CD14-positive monocyte (primary cell): ENCODE measurements around the gene MXI1. TPM values are rescaled to one million over a fixed set of nuclear protein-coding genes. Genes with fewer than 3 reads are reported as not detected.

Experiments used
- DNase-seq, 3 donors: peaks; one replicate each; pipeline ENCODE4 v3.0.0-alpha.2; 2011 to 2022
- H2AFZ ChIP-seq: 2 replicates; pipeline ENCODE4 v1.6.0; 2012; ENCODE audit warnings: mild to moderate bottlenecking, low read depth, low read length, inconsistent platforms; ENCODE audit not compliant: insufficient read depth, poor library complexity, severe bottlenecking
- H3K27ac ChIP-seq, 2 donors: 1 replicate in 1 of 2; 2 replicates in 1 of 2; pipeline ENCODE4 v1.5.1; 2012 to 2013; ENCODE audit warnings: low read length in 2 of 2, control low read depth in 1 of 2, inconsistent platforms in 1 of 2, low read depth in 1 of 2, mild to moderate bottlenecking in 1 of 2
- H3K27me3 ChIP-seq, 2 donors: one replicate each; pipeline versions ENCODE4 v1.6.0 to v1.6.1; 2011 to 2013; ENCODE audit warnings: low read length in 2 of 2; ENCODE audit not compliant: control insufficient read depth in 2 of 2, insufficient read depth in 2 of 2
- H3K36me3 ChIP-seq, 2 donors: replicated peaks in 1 of 2; 1 replicate in 1 of 2; 2 replicates in 1 of 2; pipeline versions ENCODE4 v1.5.1 to v1.6.1; 2012 to 2013; ENCODE audit warnings: low read length in 2 of 2, control low read depth in 1 of 2, inconsistent platforms in 1 of 2, mild to moderate bottlenecking in 1 of 2; ENCODE audit not compliant: insufficient read depth in 2 of 2, control insufficient read depth in 1 of 2
- H3K4me1 ChIP-seq, 2 donors: 1 replicate in 1 of 2; 2 replicates in 1 of 2; pipeline versions ENCODE4 v1.5.1 to v1.6.1; 2012 to 2013; ENCODE audit warnings: low read length in 2 of 2, control low read depth in 1 of 2, inconsistent platforms in 1 of 2, mild to moderate bottlenecking in 1 of 2, moderate library complexity in 1 of 2; ENCODE audit not compliant: insufficient read depth in 2 of 2, control insufficient read depth in 1 of 2
- H3K4me2 ChIP-seq: replicated peaks from 2 replicates; pipeline ENCODE3; 2012; ENCODE audit warnings: low read length, moderate library complexity, mild to moderate bottlenecking; ENCODE audit not compliant: poor library complexity, severe bottlenecking; ENCODE audit errors: extremely low read depth
- H3K4me3 ChIP-seq, 3 experiments: fragments of 200-600 bp in 1 of 3; sonication (generic) in 1 of 3; replicated peaks in 1 of 3; 1 replicate in 2 of 3; 2 replicates in 1 of 3; pipeline ENCODE4 v1.5.1; 2011 to 2013; ENCODE audit warnings: low read length in 3 of 3, mild to moderate bottlenecking in 3 of 3, control low read depth in 2 of 3, low read depth in 2 of 3, inconsistent platforms in 1 of 3, moderate library complexity in 1 of 3
- H3K79me2 ChIP-seq: 2 replicates; pipeline ENCODE4 v1.6.0; 2012; ENCODE audit warnings: mild to moderate bottlenecking, control low read depth, inconsistent platforms, low read length, moderate library complexity; ENCODE audit not compliant: insufficient read depth
- H3K9ac ChIP-seq: 2 replicates; pipeline ENCODE4 v1.6.0; 2017; ENCODE audit warnings: low read length, mild to moderate bottlenecking; ENCODE audit not compliant: insufficient read depth, poor library complexity, severe bottlenecking
- H3K9me3 ChIP-seq, 2 donors: replicated peaks in 1 of 2; 1 replicate in 1 of 2; 2 replicates in 1 of 2; pipeline versions ENCODE4 v1.5.1 to v1.6.1; 2012 to 2013; ENCODE audit warnings: low read length in 2 of 2, control low read depth in 1 of 2; ENCODE audit not compliant: control insufficient read depth in 1 of 2, insufficient read depth in 1 of 2
- H4K20me1 ChIP-seq: 2 replicates; pipeline ENCODE4 v1.6.0; 2012; ENCODE audit warnings: mild to moderate bottlenecking, low read length, control low read depth, moderate library complexity; ENCODE audit not compliant: insufficient read depth
- H3K27ac Mint-ChIP-seq, 7 donors: one replicate each; pipeline ENCODE4 v1.8.0; 2020; ENCODE audit warnings: mild to moderate bottlenecking in 7 of 7, mixed read lengths in 7 of 7, moderate library complexity in 6 of 7, inconsistent platforms in 2 of 7
- H3K27me3 Mint-ChIP-seq, 3 donors: one replicate each; pipeline ENCODE4 v1.8.0; 2021 to 2022; ENCODE audit warnings: low read depth in 3 of 3, mild to moderate bottlenecking in 3 of 3, mixed read lengths in 3 of 3, moderate library complexity in 3 of 3, inconsistent platforms in 1 of 3
- H3K36me3 Mint-ChIP-seq, 2 donors: one replicate each; pipeline ENCODE4 v1.8.0; 2020; ENCODE audit warnings: mixed read lengths in 2 of 2, inconsistent platforms in 1 of 2, mild to moderate bottlenecking in 1 of 2
- H3K4me1 Mint-ChIP-seq: one replicate; pipeline ENCODE4 v1.8.0; 2020; ENCODE audit warnings: mild to moderate bottlenecking, mixed read lengths
- H3K4me3 Mint-ChIP-seq, 2 donors: one replicate each; pipeline ENCODE4 v1.8.0; 2020; ENCODE audit warnings: mild to moderate bottlenecking in 2 of 2, mixed read lengths in 2 of 2, moderate library complexity in 1 of 2
- H3K9me3 Mint-ChIP-seq, 7 donors: one replicate each; pipeline ENCODE4 v1.8.0; 2020 to 2022; ENCODE audit warnings: mixed read lengths in 7 of 7, mild to moderate bottlenecking in 6 of 7, moderate library complexity in 6 of 7, inconsistent platforms in 2 of 7
- WGBS: methylation state at CpG from one replicate; pipeline ENCODE4 v1.1.5; 2013; ENCODE audit warnings: missing lambda C conversion rate; ENCODE audit not compliant: insufficient coverage; 5-methylcytosine and 5-hydroxymethylcytosine counted together
- intact Hi-C, 2 donors: fragments of 100-400 bp; cut with micrococcal nuclease; formaldehyde crosslinking; loops; one replicate each; pipeline versions ENCODE4 v1.15.0 to v1.15.1; 2023
- polyA plus RNA-seq, 3 donors: library from polyadenylated mRNA; depleted of rRNA in 1 of 3; unstranded in 2 of 3; stranded (reverse) in 1 of 3; fragments of 300-500 nt in 2 of 3; fragments of >200 nt in 1 of 3; fragmentation: Illumina TruSeq in 2 of 3; gene quantifications; 1 replicate in 2 of 3; 2 replicates in 1 of 3; pipeline ENCODE4 v1.2.3, GENCODE V29; 2012 to 2021
- TF ChIP-seq, protein P1 (sequence below): fragments of 200-600 bp; IDR thresholded peaks from one replicate; pipeline ENCODE4 v1.8.0; 2022; ENCODE audit warnings: antibody characterized with exemption, mild to moderate bottlenecking

The MXI1 gene
- polyA plus RNA-seq, 3 donors, result 13.1 to 25.7 (median 21.6) TPM

DNA sequence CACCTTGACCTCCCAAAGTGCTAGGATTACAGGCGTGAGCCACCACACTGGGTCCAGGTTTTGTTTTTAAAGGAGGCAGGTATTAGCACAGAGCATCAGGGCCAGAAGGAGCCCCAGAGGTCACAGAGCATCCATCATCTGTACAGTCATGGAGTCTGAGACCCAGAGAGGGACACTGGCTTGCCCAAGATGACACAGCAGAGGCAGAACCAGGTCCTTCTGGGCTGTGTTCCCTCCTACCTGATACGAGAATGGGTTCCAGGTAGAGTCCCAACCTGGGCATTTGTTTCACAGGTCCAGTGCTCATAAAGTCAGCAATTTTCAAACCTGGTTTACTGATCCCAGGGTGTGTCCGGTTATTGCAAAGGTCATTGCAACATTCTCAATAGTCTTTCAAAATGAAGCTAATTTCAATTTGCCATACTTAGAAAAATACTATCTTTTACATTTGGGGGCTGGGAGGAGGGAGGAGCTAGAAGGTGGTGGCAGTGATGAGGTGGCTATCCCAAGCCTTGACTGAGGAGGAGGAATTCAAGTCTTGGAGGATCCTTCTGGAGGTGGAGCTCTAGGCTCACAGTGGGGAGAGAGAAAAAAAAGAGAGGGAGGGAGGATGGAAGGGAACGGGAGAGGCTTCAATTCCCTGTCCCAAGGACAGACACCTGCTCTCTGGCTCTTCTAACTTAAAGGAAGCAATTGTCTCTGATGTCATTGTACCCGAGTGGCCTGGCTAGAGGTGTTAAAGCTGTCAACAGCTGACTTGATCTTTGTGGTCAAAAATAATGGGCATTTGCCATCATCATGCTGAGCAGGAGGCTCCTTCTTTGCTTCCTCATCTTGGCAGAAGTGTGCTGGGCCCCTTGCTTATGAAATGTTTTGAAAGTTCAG is 8.1 kb downstream of the MXI1 start:
- Histone ChIP-seq H2AFZ (no peak overlapping the region), H3K4me1 (peaks cover 60 to 67% of the 10 kb centered on the region in 2 donors), H3K27me3 (no peaks in the 10 kb centered on the region), H3K4me2 (peak overlapping the region; percentile 12), H3K27ac (peak overlapping the region; percentile 32 to 59), H3K4me3 (peak overlapping the region in 1 of 3 experiments; percentile 9), H4K20me1 (no peaks in the 10 kb centered on the region), H3K9me3 (no peaks in the 10 kb centered on the region), H3K36me3 (no peaks in the 10 kb centered on the region), H3K9ac (no peak overlapping the region), H3K79me2 (peaks cover 84% of the 10 kb centered on the region)
- 57% methylated on average over 3 of the region's 5 CpGs for WGBS
- TF ChIP-seq, protein P1, sequence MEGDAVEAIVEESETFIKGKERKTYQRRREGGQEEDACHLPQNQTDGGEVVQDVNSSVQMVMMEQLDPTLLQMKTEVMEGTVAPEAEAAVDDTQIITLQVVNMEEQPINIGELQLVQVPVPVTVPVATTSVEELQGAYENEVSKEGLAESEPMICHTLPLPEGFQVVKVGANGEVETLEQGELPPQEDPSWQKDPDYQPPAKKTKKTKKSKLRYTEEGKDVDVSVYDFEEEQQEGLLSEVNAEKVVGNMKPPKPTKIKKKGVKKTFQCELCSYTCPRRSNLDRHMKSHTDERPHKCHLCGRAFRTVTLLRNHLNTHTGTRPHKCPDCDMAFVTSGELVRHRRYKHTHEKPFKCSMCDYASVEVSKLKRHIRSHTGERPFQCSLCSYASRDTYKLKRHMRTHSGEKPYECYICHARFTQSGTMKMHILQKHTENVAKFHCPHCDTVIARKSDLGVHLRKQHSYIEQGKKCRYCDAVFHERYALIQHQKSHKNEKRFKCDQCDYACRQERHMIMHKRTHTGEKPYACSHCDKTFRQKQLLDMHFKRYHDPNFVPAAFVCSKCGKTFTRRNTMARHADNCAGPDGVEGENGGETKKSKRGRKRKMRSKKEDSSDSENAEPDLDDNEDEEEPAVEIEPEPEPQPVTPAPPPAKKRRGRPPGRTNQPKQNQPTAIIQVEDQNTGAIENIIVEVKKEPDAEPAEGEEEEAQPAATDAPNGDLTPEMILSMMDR, result no peak
- peak; percentile 36 to 49 (median 36) for DNase-seq
- Mint-ChIP-seq H3K4me1 (peaks cover 82% of the 10 kb centered on the region), H3K9me3 (peaks cover 0 to 2% (median 0%) of the 10 kb centered on the region in 7 donors), H3K4me3 (peak overlapping the region; percentile 46 to 65), H3K27me3 (peaks cover 0 to 2% (median 2%) of the 10 kb centered on the region in 3 donors), H3K36me3 (peaks cover 13 to 14% of the 10 kb centered on the region in 2 donors), H3K27ac (peak overlapping the region; percentile 81 to 93 (median 89))
- intact Hi-C loops, result no loop called here

DNA sequence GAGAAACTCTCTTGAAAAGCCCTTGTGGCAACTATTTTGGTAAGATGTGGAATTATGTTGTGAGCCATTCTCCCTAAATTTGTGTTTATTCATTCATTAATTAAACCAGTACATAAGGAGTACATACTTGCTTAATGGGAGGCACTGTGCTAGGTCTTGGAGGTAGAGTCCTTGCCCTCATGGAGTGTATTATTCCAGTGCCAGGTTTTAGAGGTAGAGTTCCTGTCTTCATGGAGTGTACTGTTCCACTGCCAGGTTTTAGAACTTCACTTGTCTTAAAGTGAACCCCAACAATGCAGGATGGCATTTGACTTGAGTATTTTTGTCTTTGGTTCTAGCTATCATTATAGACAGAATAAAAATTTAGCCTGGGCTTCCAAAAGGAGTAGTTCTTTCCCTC is 8.8 kb downstream of the MXI1 start:
- peaks cover 84% of the 10 kb centered on the region for H3K79me2 ChIP-seq
- Mint-ChIP-seq H3K9me3 (peaks cover 0 to 2% (median 0%) of the 10 kb centered on the region in 7 donors), H3K36me3 (peaks cover 13 to 20% of the 10 kb centered on the region in 2 donors), H3K4me1 (peaks cover 89% of the 10 kb centered on the region), H3K27me3 (peaks cover 0 to 3% (median 0%) of the 10 kb centered on the region in 3 donors), H3K27ac (peak overlapping the region in 6 of 7 donors; percentile 32 to 91 (median 88)), H3K4me3 (no peak overlapping the region)
- H3K27me3 ChIP-seq, result no peaks in the 10 kb centered on the region
- H3K9me3 ChIP-seq, result no peaks in the 10 kb centered on the region
- H3K36me3 ChIP-seq, result no peaks in the 10 kb centered on the region
- TF ChIP-seq, protein P1, result no peak
- peaks cover 64 to 66% of the 10 kb centered on the region in 2 donors for H3K4me1 ChIP-seq
- H4K20me1 ChIP-seq, result no peaks in the 10 kb centered on the region
- peak overlapping the region in 1 of 2 donors; percentile 59 for H3K27ac ChIP-seq
- intact Hi-C loops, result no loop called here
- no peak overlapping the region for H3K4me2 ChIP-seq
- no peak overlapping the region for H3K4me3 ChIP-seq
- no peak for DNase-seq
- H3K9ac ChIP-seq, result no peak overlapping the region
- no peak overlapping the region for H2AFZ ChIP-seq
